Cardiac fibroblast (primary cell): ENCODE measurements around the gene KLHDC9.
A peak's percentile ranks its signal among the peaks of the same experiment; 100 is the strongest.

ENCODE experiments used
- DNase-seq, 2 donors: peaks; one replicate each; pipeline versions ENCODE4 v3.0.0 to v3.0.0-alpha.2; 2010; ENCODE audit warnings: low read depth in 2 of 2
- H3K4me3 ChIP-seq, 2 donors: replicated peaks in 1 of 2; 1 replicate in 1 of 2; 2 replicates in 1 of 2; pipeline ENCODE4 v1.5.1; 2011; ENCODE audit warnings: low read depth in 2 of 2, low read length in 2 of 2, mild to moderate bottlenecking in 2 of 2, moderate library complexity in 1 of 2
- CTCF ChIP-seq: IDR thresholded peaks from one replicate; pipeline ENCODE4 v1.5.1; 2011; ENCODE audit warnings: low read depth, mild to moderate bottlenecking, low read length, inconsistent platforms

KLHDC9 gene

GRCh38 chr1:161077426-161077825, 20.7 kb upstream of the KLHDC9 start:
- no peak for TF ChIP-seq CTCF
- no peak overlapping the region for H3K4me3 ChIP-seq
- no peak for DNase-seq

- H3K4me3 ChIP-seq = no peak overlapping the region
- no peak for TF ChIP-seq CTCF
- DNase-seq = no peak
Observed at GRCh38 chr1:161079436-161080110, 18.6 kb upstream of the KLHDC9 start.

GRCh38 chr1:161080441-161081405, 17.4 kb upstream of the KLHDC9 start:
- peak in 1 of 2 donors; percentile 58 for DNase-seq
- TF ChIP-seq CTCF = no peak
- no peak overlapping the region for H3K4me3 ChIP-seq

GRCh38 chr1:161081519-161081918, 16.6 kb upstream of the KLHDC9 start:
- TF ChIP-seq CTCF = no peak
- no peak for DNase-seq
- H3K4me3 ChIP-seq = no peak overlapping the region

GRCh38 chr1:161082483-161082882, 15.7 kb upstream of the KLHDC9 start:
- no peak for DNase-seq

More at GRCh38 chr1:161082483-161082882, 15.7 kb upstream of the KLHDC9 start:
- no peak for TF ChIP-seq CTCF
- H3K4me3 ChIP-seq = no peak overlapping the region
